ENCODE results near the gene LCLAT1. TPM values are rescaled to one million over a fixed set of nuclear protein-coding genes. Genes with fewer than 3 reads are reported as not detected.
"Not testable (repeated sequence)": the region's sequence is repeated elsewhere in the genome, so short reads cannot be mapped to it uniquely, and the experiment has no call there.

The LCLAT1 gene
- total RNA-seq, 1 donor from 2014 or later, result 17.8 TPM

DNA sequence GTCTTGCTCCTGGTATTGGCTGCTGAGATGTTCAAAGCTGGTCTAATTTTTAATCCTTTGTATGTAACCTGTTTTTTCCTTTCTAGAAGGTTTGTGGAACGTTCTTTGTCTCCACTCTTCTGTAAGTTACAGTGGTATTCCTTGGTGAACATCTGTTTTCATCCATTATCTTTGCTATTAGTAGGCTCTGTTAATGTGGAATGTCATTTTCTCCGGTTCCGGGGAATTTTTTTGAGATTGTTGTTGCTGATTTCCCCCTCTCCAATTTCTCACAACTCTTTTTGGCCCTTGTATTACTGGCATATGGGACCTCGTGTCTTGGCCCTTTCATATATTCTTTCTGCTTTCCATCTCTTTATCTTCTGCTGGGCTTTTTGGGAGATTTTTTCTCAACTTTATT, 63.4 kb downstream of the LCLAT1 start:
- H3K4me1 Mint-ChIP-seq (ENCODE audit: low read depth), result peaks cover 39% of the 10 kb centered on the region
- peaks cover 6% of the 10 kb centered on the region for H3K36me3 Mint-ChIP-seq (ENCODE audit: low read depth)
- no peak overlapping the region for H3K4me3 Mint-ChIP-seq (ENCODE audit: unreplicated experiment)
- no peak overlapping the region for H3K27ac Mint-ChIP-seq (ENCODE audit: unreplicated experiment)
- H3K9me3 Mint-ChIP-seq (ENCODE audit: low read depth), result peaks cover 16% of the 10 kb centered on the region
- TF ChIP-seq, protein P1, sequence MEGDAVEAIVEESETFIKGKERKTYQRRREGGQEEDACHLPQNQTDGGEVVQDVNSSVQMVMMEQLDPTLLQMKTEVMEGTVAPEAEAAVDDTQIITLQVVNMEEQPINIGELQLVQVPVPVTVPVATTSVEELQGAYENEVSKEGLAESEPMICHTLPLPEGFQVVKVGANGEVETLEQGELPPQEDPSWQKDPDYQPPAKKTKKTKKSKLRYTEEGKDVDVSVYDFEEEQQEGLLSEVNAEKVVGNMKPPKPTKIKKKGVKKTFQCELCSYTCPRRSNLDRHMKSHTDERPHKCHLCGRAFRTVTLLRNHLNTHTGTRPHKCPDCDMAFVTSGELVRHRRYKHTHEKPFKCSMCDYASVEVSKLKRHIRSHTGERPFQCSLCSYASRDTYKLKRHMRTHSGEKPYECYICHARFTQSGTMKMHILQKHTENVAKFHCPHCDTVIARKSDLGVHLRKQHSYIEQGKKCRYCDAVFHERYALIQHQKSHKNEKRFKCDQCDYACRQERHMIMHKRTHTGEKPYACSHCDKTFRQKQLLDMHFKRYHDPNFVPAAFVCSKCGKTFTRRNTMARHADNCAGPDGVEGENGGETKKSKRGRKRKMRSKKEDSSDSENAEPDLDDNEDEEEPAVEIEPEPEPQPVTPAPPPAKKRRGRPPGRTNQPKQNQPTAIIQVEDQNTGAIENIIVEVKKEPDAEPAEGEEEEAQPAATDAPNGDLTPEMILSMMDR (IDR thresholded peaks at IDR 0.05), result no peak
- H3K27me3 Mint-ChIP-seq (ENCODE audit: low read depth), result no peaks in the 10 kb centered on the region
- DNase-seq (ENCODE audit: low spot score), result no peak

DNA sequence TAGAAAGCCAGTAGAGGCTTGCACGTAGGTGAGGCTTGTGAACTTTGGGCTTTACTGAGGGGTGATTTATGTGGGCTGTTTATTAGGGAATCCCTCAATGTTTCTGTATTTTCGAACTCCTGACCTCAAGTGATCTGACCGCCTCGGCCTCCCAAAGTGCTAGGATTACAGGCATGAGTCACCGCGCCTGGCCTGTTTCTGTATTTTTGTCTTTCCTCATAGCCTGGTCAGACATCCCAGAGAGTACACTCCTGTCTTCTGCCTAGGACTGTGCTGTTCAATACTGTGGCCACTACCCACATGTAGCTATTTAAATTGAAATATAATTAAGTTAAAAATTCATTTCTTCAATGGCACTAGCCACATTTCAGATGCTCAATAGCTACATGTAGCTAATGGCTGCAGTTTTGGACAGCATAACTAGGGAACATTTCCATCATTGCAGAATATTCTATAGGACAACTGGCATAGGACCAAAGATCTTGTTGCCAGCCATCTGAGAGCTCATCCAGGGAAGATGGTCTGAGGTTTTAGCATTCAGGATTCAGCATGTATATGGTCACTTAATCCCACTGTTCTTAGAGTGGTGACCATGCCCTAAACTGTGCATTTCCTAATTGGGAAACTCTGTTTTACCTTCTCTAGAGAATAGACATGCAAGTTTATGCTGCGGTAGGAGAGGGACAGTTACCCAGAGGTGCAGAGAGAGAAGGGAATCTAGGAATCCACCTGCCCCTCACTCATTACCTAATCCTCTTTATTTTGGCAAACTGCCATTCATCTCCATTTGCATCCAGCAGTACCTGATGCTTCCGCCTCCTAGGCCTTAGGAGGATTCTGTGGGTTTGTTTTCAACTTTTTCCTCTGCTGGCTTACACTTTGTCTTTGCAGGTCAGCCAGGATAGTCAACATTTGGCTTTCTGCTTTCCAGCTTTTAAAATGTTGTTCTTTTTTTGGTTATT, 64.4 kb downstream of the LCLAT1 start:
- H3K4me1 Mint-ChIP-seq (ENCODE audit: low read depth), result peaks cover 38% of the 10 kb centered on the region
- H3K36me3 Mint-ChIP-seq (ENCODE audit: low read depth), result peaks cover 6% of the 10 kb centered on the region
- no peak for DNase-seq (ENCODE audit: low spot score)
- TF ChIP-seq, protein P1 (IDR thresholded peaks at IDR 0.05), result no peak
- H3K27me3 Mint-ChIP-seq (ENCODE audit: low read depth), result no peaks in the 10 kb centered on the region
- H3K4me3 Mint-ChIP-seq (ENCODE audit: unreplicated experiment), result no peak overlapping the region
- peaks cover 16% of the 10 kb centered on the region for H3K9me3 Mint-ChIP-seq (ENCODE audit: low read depth)
- H3K27ac Mint-ChIP-seq (ENCODE audit: unreplicated experiment), result no peak overlapping the region

DNA sequence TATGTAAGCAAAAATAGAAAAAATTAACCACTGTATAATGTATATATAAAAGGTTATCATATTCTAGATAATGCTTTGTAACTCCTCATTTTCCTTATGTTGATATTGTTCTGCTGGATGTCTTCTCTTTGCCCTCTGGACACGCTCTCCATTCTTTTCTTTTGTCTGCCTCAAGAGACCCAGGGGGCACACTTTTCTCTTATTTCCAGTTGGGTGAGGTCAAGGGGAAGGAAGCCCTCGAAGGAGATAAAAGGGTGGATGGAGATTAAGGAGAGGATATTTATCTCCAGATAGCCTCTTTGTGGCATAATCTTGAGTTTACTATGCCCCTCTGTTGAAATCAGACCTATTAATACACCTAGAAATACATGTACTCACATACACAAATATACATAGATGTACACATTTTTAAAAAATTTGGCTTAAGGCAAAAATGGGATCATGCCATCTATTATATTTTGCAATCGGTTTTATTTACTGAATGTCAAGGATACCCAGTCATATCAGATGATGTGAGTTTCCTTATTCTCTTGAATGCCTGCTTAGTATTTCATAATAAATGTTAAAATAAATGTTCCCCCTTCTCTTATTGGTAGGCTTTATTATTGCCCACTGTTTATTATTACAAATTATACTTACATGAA, 65.3 kb downstream of the LCLAT1 start:
- Mint-ChIP-seq H3K4me1 (ENCODE audit: low read depth) (peaks cover 33% of the 10 kb centered on the region), H3K27me3 (ENCODE audit: low read depth) (no peaks in the 10 kb centered on the region), H3K4me3 (ENCODE audit: unreplicated experiment) (no peak overlapping the region), H3K36me3 (ENCODE audit: low read depth) (peaks cover 6% of the 10 kb centered on the region), H3K27ac (ENCODE audit: unreplicated experiment) (no peak overlapping the region), H3K9me3 (ENCODE audit: low read depth) (peaks cover 15% of the 10 kb centered on the region)
- no peak for DNase-seq (ENCODE audit: low spot score)
- TF ChIP-seq, protein P1 (IDR thresholded peaks at IDR 0.05), result no peak

DNA sequence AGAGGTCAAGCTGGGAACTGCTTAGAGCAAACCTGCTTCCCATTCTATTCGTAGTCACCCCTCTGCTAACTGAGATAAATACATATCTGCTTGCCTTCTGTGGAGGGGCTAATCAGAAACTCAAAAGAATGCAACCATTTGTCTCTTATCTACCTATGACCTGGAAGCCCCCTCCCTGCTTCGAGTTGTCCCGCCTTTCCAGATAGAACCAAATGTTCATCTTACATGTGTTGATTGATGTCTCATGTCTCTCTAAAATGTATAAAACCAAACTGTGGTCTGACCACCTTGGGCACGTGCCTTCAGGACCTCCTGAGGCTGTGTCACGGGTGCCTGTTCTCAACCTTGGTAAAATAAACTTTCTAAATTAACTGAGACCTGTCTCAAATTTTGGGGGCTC, 66.6 kb downstream of the LCLAT1 start:
- H3K36me3 Mint-ChIP-seq (ENCODE audit: low read depth); H3K27ac Mint-ChIP-seq (ENCODE audit: unreplicated experiment); DNase-seq (ENCODE audit: low spot score); H3K4me3 Mint-ChIP-seq (ENCODE audit: unreplicated experiment); H3K27me3 Mint-ChIP-seq (ENCODE audit: low read depth); H3K9me3 Mint-ChIP-seq (ENCODE audit: low read depth): not testable (repeated sequence)
- peaks cover 31% of the 10 kb centered on the region for H3K4me1 Mint-ChIP-seq (ENCODE audit: low read depth)

DNA sequence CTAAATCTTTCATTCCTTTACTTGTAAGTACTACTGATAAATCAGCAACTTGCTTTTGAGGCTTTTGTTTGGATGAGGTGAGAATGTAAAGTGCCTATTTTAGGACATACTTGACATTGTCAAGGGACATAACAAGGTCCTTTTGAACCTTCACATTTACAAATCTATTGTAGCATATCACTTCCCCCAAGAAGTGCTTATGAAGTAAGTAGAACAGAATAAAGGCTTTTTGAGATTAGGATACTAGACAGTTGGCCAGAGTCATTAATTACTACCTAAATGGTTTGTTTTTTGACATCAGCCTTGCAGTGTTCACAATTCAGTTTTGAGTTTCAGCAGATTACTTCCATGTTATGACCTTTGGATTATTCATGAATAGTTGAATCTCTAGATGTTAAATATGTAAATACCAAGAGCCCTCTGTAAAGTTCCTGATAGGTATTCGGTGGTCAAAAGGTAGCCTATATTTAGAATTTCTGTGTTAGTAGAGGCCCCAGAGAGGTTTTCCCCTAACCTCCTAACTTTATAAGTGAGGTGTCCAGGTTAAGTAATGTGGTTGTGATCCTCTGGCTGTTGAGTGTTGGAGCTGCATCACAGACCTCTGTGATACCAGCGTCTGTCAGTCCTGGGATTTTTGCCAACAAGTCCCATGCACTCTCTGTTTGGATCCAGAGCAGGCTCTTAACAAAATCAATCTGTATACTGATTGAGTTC, 67.2 kb downstream of the LCLAT1 start:
- Mint-ChIP-seq H3K9me3 (ENCODE audit: low read depth) (peaks cover 5% of the 10 kb centered on the region), H3K4me1 (ENCODE audit: low read depth) (peaks cover 31% of the 10 kb centered on the region), H3K4me3 (ENCODE audit: unreplicated experiment) (no peak overlapping the region), H3K36me3 (ENCODE audit: low read depth) (peaks cover 3% of the 10 kb centered on the region), H3K27me3 (ENCODE audit: low read depth) (no peaks in the 10 kb centered on the region), H3K27ac (ENCODE audit: unreplicated experiment) (peak overlapping the region; percentile 3)
- no peak for DNase-seq (ENCODE audit: low spot score)
- TF ChIP-seq, protein P1 (IDR thresholded peaks at IDR 0.05), result no peak
